H1 (cell line): Measurements from ENCODE around the gene EGLN3. TPM values are rescaled to one million over a fixed set of nuclear protein-coding genes. Genes with fewer than 3 reads are reported as not detected.

Experiments used
- CTCF ChIA-PET: fragments of 300-600 bp; sonication (Branson Sonifier 250); formaldehyde crosslinking; loops from one replicate; lab custom pipeline; 2021; ENCODE audit not compliant: partially characterized antibody; lab: Charles Lee
- POLR2A ChIA-PET: fragments of 300-600 bp; sonication (Branson Sonifier 250); formaldehyde crosslinking; loops from one replicate; lab custom pipeline; 2021; ENCODE audit warnings: inconsistent platforms; ENCODE audit not compliant: partially characterized antibody; lab: Charles Lee
- DNase-seq, 2 experiments: peaks; one replicate each; pipeline versions ENCODE4 v3.0.0 to v3.0.0-alpha.2; 2010 to 2022; ENCODE audit warnings: low spot score in 2 of 2, low read depth in 1 of 2, mixed read lengths in 1 of 2
- FAIRE-seq: peaks from 2 replicates; lab custom pipeline; 2011; peaks lifted over from hg19 to GRCh38; lab: Jason Lieb, UNC
- H2AFZ ChIP-seq: 2 replicates; pipeline ENCODE4 v1.8.1; 2012; ENCODE audit warnings: low read length, inconsistent platforms
- H2AK5ac ChIP-seq: 2 replicates; pipeline ENCODE4 v1.6.1; 2013; ENCODE audit warnings: low read depth, low read length
- H2BK120ac ChIP-seq: replicated peaks from 2 replicates; pipeline ENCODE3; 2013; ENCODE audit warnings: low read depth, low read length, inconsistent platforms
- H2BK12ac ChIP-seq: 2 replicates; pipeline ENCODE4 v1.6.1; 2013; ENCODE audit warnings: low read depth, low read length
- H2BK15ac ChIP-seq: 2 replicates; pipeline ENCODE4 v1.6.1; 2013; ENCODE audit warnings: low read length
- H2BK20ac ChIP-seq: 2 replicates; pipeline ENCODE4 v1.6.1; 2013; ENCODE audit warnings: low read length
- H2BK5ac ChIP-seq: 2 replicates; pipeline ENCODE4 v1.6.1; 2013; ENCODE audit warnings: low read depth, low read length
- H3K14ac ChIP-seq: 2 replicates; pipeline ENCODE4 v1.6.1; 2013; ENCODE audit warnings: inconsistent platforms; ENCODE audit not compliant: insufficient read length
- H3K18ac ChIP-seq: 2 replicates; pipeline ENCODE4 v1.6.1; 2013; ENCODE audit warnings: low read length; ENCODE audit errors: extremely low read depth
- H3K23ac ChIP-seq: 2 replicates; pipeline ENCODE4 v1.6.1; 2013; ENCODE audit warnings: inconsistent platforms; ENCODE audit not compliant: insufficient read length
- H3K23me2 ChIP-seq: 2 replicates; pipeline ENCODE4 v1.6.1; 2013; ENCODE audit warnings: low read depth, low read length
- H3K27ac ChIP-seq: 2 replicates; pipeline ENCODE4 v1.6.1; 2011; ENCODE audit warnings: low read depth, low read length, inconsistent platforms
- H3K27me3 ChIP-seq, 4 experiments: replicated peaks in 1 of 4; 1 replicate in 1 of 4; 2 replicates in 3 of 4; pipeline versions ENCODE4 v1.6.1 to v1.8.1; 2011 to 2013; ENCODE audit warnings: low read length in 3 of 4, mild to moderate bottlenecking in 3 of 4, inconsistent platforms in 2 of 4, mixed read lengths in 2 of 4, moderate library complexity in 1 of 4; ENCODE audit not compliant: control insufficient read depth in 3 of 4, insufficient read depth in 3 of 4; ENCODE audit errors: extremely low read depth in 1 of 4
- H3K36me3 ChIP-seq, 4 experiments: 2 replicates each; pipeline versions ENCODE4 v1.6.1 to v1.8.1; 2011 to 2013; ENCODE audit warnings: mild to moderate bottlenecking in 4 of 4, low read length in 3 of 4, moderate library complexity in 2 of 4, control low read depth in 1 of 4, inconsistent platforms in 1 of 4; ENCODE audit not compliant: insufficient read depth in 4 of 4, control insufficient read depth in 2 of 4
- H3K4ac ChIP-seq: replicated peaks from 2 replicates; pipeline ENCODE3; 2013; ENCODE audit warnings: low read length, low read depth, mixed read lengths, inconsistent platforms; ENCODE audit not compliant: insufficient read length
- H3K4me1 ChIP-seq, 4 experiments: replicated peaks in 1 of 4; 1 replicate in 1 of 4; 2 replicates in 3 of 4; pipeline versions ENCODE4 v1.6.1 to v1.8.1; 2011 to 2013; ENCODE audit warnings: low read length in 3 of 4, inconsistent platforms in 2 of 4, mixed read lengths in 1 of 4; ENCODE audit not compliant: insufficient read depth in 4 of 4, control insufficient read depth in 3 of 4
- H3K4me2 ChIP-seq, 2 experiments: 2 replicates each; pipeline versions ENCODE4 v1.6.1 to v1.8.1; 2011 to 2013; ENCODE audit warnings: low read depth in 2 of 2, low read length in 2 of 2, control low read depth in 1 of 2, inconsistent platforms in 1 of 2, mild to moderate bottlenecking in 1 of 2; ENCODE audit not compliant: insufficient read depth in 1 of 2
- H3K4me3 ChIP-seq, 4 experiments: fragments of 200-600, 300-600 bp in 1 of 4; sonication (generic), shearing (Covaris generic), sonication (Bioruptor Twin) in 1 of 4; 2 replicates each; pipeline versions ENCODE4 v1.5.1 to v1.8.1; 2011 to 2016; ENCODE audit warnings: low read length in 4 of 4, low read depth in 3 of 4, control low read depth in 2 of 4, inconsistent platforms in 2 of 4, mild to moderate bottlenecking in 2 of 4, mixed read lengths in 1 of 4, moderate library complexity in 1 of 4; ENCODE audit not compliant: insufficient read depth in 2 of 4; ENCODE audit errors: extremely low read depth in 1 of 4
- H3K56ac ChIP-seq: replicated peaks from 2 replicates; pipeline ENCODE3; 2013; ENCODE audit warnings: low read depth, mild to moderate bottlenecking, mixed read lengths, low read length, inconsistent platforms; ENCODE audit not compliant: insufficient read length
- H3K79me1 ChIP-seq: 2 replicates; pipeline ENCODE4 v1.6.1; 2013; ENCODE audit warnings: low read depth, low read length, control low read depth
- H3K79me2 ChIP-seq, 2 experiments: 2 replicates each; pipeline versions ENCODE4 v1.6.1 to v1.8.1; 2012 to 2013; ENCODE audit warnings: low read length in 2 of 2, mild to moderate bottlenecking in 2 of 2, inconsistent platforms in 1 of 2; ENCODE audit not compliant: insufficient read depth in 2 of 2, control insufficient read depth in 1 of 2
- H3K9ac ChIP-seq, 4 experiments: replicated peaks in 1 of 4; 1 replicate in 1 of 4; 2 replicates in 3 of 4; pipeline versions ENCODE4 v1.6.1 to v1.8.1; 2011 to 2013; ENCODE audit warnings: low read depth in 3 of 4, low read length in 3 of 4, control low read depth in 2 of 4, mild to moderate bottlenecking in 2 of 4, moderate library complexity in 2 of 4, inconsistent platforms in 1 of 4; ENCODE audit errors: extremely low read depth in 1 of 4
- H3K9me3 ChIP-seq, 2 experiments: 2 replicates each; pipeline versions ENCODE4 v1.6.1 to v1.8.1; 2012 to 2013; ENCODE audit warnings: mild to moderate bottlenecking in 2 of 2, moderate library complexity in 2 of 2, control low read depth in 1 of 2, inconsistent platforms in 1 of 2, low read depth in 1 of 2, low read length in 1 of 2, mixed read lengths in 1 of 2; ENCODE audit not compliant: insufficient read depth in 2 of 2
- H4K20me1 ChIP-seq, 2 experiments: replicated peaks in 1 of 2; 2 replicates each; pipeline versions ENCODE3 to v1.8.1; 2011 to 2013; ENCODE audit warnings: inconsistent platforms in 2 of 2, low read length in 2 of 2, mild to moderate bottlenecking in 1 of 2; ENCODE audit not compliant: insufficient read depth in 2 of 2, control insufficient read depth in 1 of 2
- H4K5ac ChIP-seq: 2 replicates; pipeline ENCODE4 v1.6.1; 2013; ENCODE audit warnings: low read length, low read depth, mixed read lengths, inconsistent platforms; ENCODE audit not compliant: insufficient read length
- H4K8ac ChIP-seq: 2 replicates; pipeline ENCODE4 v1.8.0; 2013; ENCODE audit warnings: mild to moderate bottlenecking, moderate library complexity, low read length, inconsistent platforms; ENCODE audit not compliant: insufficient read depth; ENCODE audit errors: extremely low read depth
- H4K91ac ChIP-seq: replicated peaks from 2 replicates; pipeline ENCODE3; 2013; ENCODE audit warnings: low read length, mixed read lengths, inconsistent platforms; ENCODE audit not compliant: insufficient read length
- ASH2L ChIP-seq: fragments of 200-600, 300-600 bp; sonication (generic); IDR thresholded peaks from one replicate; pipeline ENCODE4 v1.7.1; 2017; ENCODE audit warnings: low read length
- CTBP2 ChIP-seq: IDR thresholded peaks from 2 replicates; pipeline ENCODE4 v1.7.0; 2011; ENCODE audit warnings: borderline replicate concordance, mild to moderate bottlenecking, moderate library complexity, mixed read lengths, low read length; ENCODE audit not compliant: insufficient read depth, insufficient read length
- JUND ChIP-seq: IDR thresholded peaks from 2 replicates; pipeline ENCODE4 v1.6.1; 2011; ENCODE audit warnings: mild to moderate bottlenecking, improper control_type of control experiment, low read length
- KDM1A ChIP-seq: fragments of 200-600, 300-600 bp; sonication (generic); IDR thresholded peaks from 2 replicates; pipeline ENCODE4 v1.7.1; 2016; ENCODE audit warnings: mild to moderate bottlenecking, low read length, borderline replicate concordance
- NRF1 ChIP-seq: IDR thresholded peaks from 2 replicates; pipeline ENCODE4 v1.6.1; 2011; ENCODE audit warnings: mild to moderate bottlenecking, low read depth, low read length, improper control_type of control experiment
- PHF8 ChIP-seq: fragments of 200-600 bp; sonication (generic); conservative IDR thresholded peaks from 2 replicates; pipeline ENCODE4 v1.7.1; 2012; ENCODE audit warnings: low read depth, mild to moderate bottlenecking, inconsistent platforms, low read length, moderate library complexity
- SP2 ChIP-seq: IDR thresholded peaks from 2 replicates; pipeline ENCODE4 v1.6.1; 2012; ENCODE audit warnings: mild to moderate bottlenecking, low read length, inconsistent platforms
- TBP ChIP-seq: IDR thresholded peaks from 2 replicates; pipeline ENCODE4 v1.6.1; 2011; ENCODE audit warnings: low read depth, low read length, improper control_type of control experiment
- TEAD4 ChIP-seq: IDR thresholded peaks from 2 replicates; pipeline ENCODE4 v1.6.1; 2012; ENCODE audit warnings: low read depth, low read length, inconsistent platforms, mixed read lengths
- WGBS, 2 experiments: shearing (Covaris generic) in 1 of 2; methylation state at CpG; one replicate each; pipeline versions ENCODE4 v1.1.6 to v1.1.7; 2013 to 2015; ENCODE audit warnings: low lambda C conversion rate in 2 of 2, mixed read lengths in 2 of 2, inconsistent platforms in 1 of 2, low coverage in 1 of 2, missing lambda C conversion rate in 1 of 2; ENCODE audit not compliant: insufficient replicate concordance in 2 of 2, insufficient coverage in 1 of 2, insufficient read length in 1 of 2; ENCODE audit errors: extremely low coverage in 1 of 2, missing lambda C conversion rate in 1 of 2; 5-methylcytosine and 5-hydroxymethylcytosine counted together
- polyA plus RNA-seq, 7 experiments: library from polyadenylated mRNA; depleted of rRNA in 3 of 7; stranded (reverse) in 5 of 7; unstranded in 2 of 7; fragments of >200 nt in 5 of 7; fragments of 200-250 nt in 2 of 7; gene quantifications; 1 replicate in 5 of 7; 2 replicates in 1 of 7; 4 replicates in 1 of 7; pipeline versions ENCODE4 v1.2.1 to v1.2.3, GENCODE V29; 2011 to 2013; ENCODE audit warnings: missing spikeins in 2 of 7, mixed read lengths in 2 of 7
- total RNA-seq: library from RNA; stranded (reverse); fragmentation: NEBNext Ultra II Directional; extraction: Animal tissue kit (Norgen Biotek cat#: 25700); gene quantifications from 2 replicates; pipeline ENCODE4 v1.2.1, GENCODE V29; 2021
- TF ChIP-seq, protein P1 (sequence below), 3 experiments: IDR thresholded peaks; 1 replicate in 2 of 3; 2 replicates in 1 of 3; pipeline versions ENCODE4 v1.5.1 to v1.6.1; 2011; ENCODE audit warnings: low read length in 3 of 3, mild to moderate bottlenecking in 3 of 3, inconsistent platforms in 2 of 3, low read depth in 1 of 3, moderate library complexity in 1 of 3; ENCODE audit not compliant: insufficient read depth in 1 of 3; ENCODE audit errors: control extremely low read depth in 1 of 3

The EGLN3 gene
- total and polyA plus RNA-seq, 2 of the 8 experiments (the other 6 are each of a cell fraction or from before 2014, with no cell fraction given): 10.6 to 27.3 TPM

GRCh38 chr14:33897878-33898535 is 52.9 kb downstream of the EGLN3 start:
- CTCF ChIA-PET: interaction anchor here (0.9 kb wide), 1 partner anchor 11 kb away, joined by 3 read pairs; no protein-coding TSS in a partner anchor
- WGBS, 2 experiments: 79% methylated on average over 3 of the region's 3 CpGs; no CpG with 5 or more reads in 1 of the 2 experiments
- no peak for TF ChIP-seq TBP
- TF ChIP-seq KDM1A: no peak
- TF ChIP-seq, protein P1, sequence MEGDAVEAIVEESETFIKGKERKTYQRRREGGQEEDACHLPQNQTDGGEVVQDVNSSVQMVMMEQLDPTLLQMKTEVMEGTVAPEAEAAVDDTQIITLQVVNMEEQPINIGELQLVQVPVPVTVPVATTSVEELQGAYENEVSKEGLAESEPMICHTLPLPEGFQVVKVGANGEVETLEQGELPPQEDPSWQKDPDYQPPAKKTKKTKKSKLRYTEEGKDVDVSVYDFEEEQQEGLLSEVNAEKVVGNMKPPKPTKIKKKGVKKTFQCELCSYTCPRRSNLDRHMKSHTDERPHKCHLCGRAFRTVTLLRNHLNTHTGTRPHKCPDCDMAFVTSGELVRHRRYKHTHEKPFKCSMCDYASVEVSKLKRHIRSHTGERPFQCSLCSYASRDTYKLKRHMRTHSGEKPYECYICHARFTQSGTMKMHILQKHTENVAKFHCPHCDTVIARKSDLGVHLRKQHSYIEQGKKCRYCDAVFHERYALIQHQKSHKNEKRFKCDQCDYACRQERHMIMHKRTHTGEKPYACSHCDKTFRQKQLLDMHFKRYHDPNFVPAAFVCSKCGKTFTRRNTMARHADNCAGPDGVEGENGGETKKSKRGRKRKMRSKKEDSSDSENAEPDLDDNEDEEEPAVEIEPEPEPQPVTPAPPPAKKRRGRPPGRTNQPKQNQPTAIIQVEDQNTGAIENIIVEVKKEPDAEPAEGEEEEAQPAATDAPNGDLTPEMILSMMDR (IDR thresholded peaks at IDR 0.05; ENCODE audit: control extremely low read depth in 1 of 3, insufficient read depth in 1 of 3, low read depth in 1 of 3, low read length in 3 of 3): no peak
- TF ChIP-seq CTBP2: no peak
- no peak for TF ChIP-seq TEAD4
- TF ChIP-seq PHF8: no peak
- TF ChIP-seq JUND: no peak
- TF ChIP-seq ASH2L: no peak
- TF ChIP-seq NRF1: no peak
- TF ChIP-seq SP2: no peak

More at GRCh38 chr14:33897878-33898535, 52.9 kb downstream of the EGLN3 start:
- Histone ChIP-seq H3K9me3 (no peaks in the 10 kb centered on the region), H3K9ac (no peak overlapping the region), H2AFZ (no peak overlapping the region), H4K91ac (no peak overlapping the region), H2BK15ac (no peak overlapping the region), H3K79me2 (no peaks in the 10 kb centered on the region), H3K36me3 (no peaks in the 10 kb centered on the region), H3K79me1 (no peaks in the 10 kb centered on the region), H2AK5ac (no peak overlapping the region), H4K5ac (no peak overlapping the region), H3K56ac (no peak overlapping the region), H3K27me3 (no peaks in the 10 kb centered on the region), H3K4me1 (no peaks in the 10 kb centered on the region; a peak in 1 of 7 replicates), H3K27ac (no peak overlapping the region), H3K4me2 (no peak overlapping the region), H2BK5ac (no peak overlapping the region), H2BK12ac (no peak overlapping the region), H3K14ac (no peak overlapping the region), H2BK20ac (no peak overlapping the region), H3K18ac (no peak overlapping the region), H3K23me2 (no peaks in the 10 kb centered on the region; the same call in 1 of the 2 replicates), H2BK120ac (no peak overlapping the region), H4K8ac (no peak overlapping the region), H3K4ac (no peak overlapping the region), H3K23ac (no peak overlapping the region), H4K20me1 (no peaks in the 10 kb centered on the region), H3K4me3 (no peak overlapping the region)
- DNase-seq (no peak), FAIRE-seq (no peak)
- POLR2A ChIA-PET: interaction anchor here (1.0 kb wide), 1 partner anchor 56 kb away, joined by 3 read pairs; no protein-coding TSS in a partner anchor
